K562 (cell line): ENCODE measurements around the gene GPRIN2. TPM values are rescaled to one million over a fixed set of nuclear protein-coding genes. Genes with fewer than 3 reads are reported as not detected.

Experiments
- ATAC-seq: fragments of 200-7000 bp; cut with Tn5 transposase; 3 replicates; pipeline ENCODE4 v1.9.1; 2020; ENCODE audit warnings: moderate library complexity
- BruUV-seq: library from RNA; stranded (reverse); fragments of 400-500 nt; replicated peaks from 2 replicates; lab custom pipeline; 2021; lab: Mats Ljungman, UMichigan
- CTCF ChIA-PET: fragments of 300-600 bp; formaldehyde crosslinking; extraction: SDS; loops from one replicate; lab custom pipeline; 2021; ENCODE audit warnings: low intra/inter-chr PET ratio; lab: Yijun Ruan, JAX
- POLR2A ChIA-PET: fragments of 300-600, 350-650 bp; sonication (Branson Sonifier 250); formaldehyde crosslinking; extraction: SDS; loops from one replicate; lab custom pipeline; 2021; ENCODE audit warnings: antibody characterized with exemption, inconsistent platforms; lab: Yijun Ruan, JAX
- DNase-seq, 4 experiments: peaks; one replicate each; pipeline versions ENCODE4 v3.0.0 to v3.0.0-alpha.2; 2011 to 2018; ENCODE audit warnings: low spot score in 3 of 4, mixed read lengths in 3 of 4; ENCODE audit errors: extremely low read depth in 1 of 4
- FAIRE-seq: peaks from 2 replicates; lab custom pipeline; 2011; peaks lifted over from hg19 to GRCh38; lab: Jason Lieb, UNC
- H2AFZ ChIP-seq: 2 replicates; pipeline ENCODE4 v1.6.0; 2011; ENCODE audit warnings: low read depth, low read length, control low read depth, inconsistent platforms
- H3K27ac ChIP-seq: fragments of 200-600 bp; 3 replicates; pipeline ENCODE4 v1.8.0; 2011; ENCODE audit warnings: low read depth, mild to moderate bottlenecking, control low read depth, inconsistent platforms, low read length, moderate library complexity, mixed read lengths; ENCODE audit errors: extremely low read depth
- H3K27me3 ChIP-seq, 2 experiments: fragments of 300-600 bp in 1 of 2; 2 replicates in 1 of 2; 3 replicates in 1 of 2; pipeline versions ENCODE4 v1.6.0 to v1.8.0; 2011; ENCODE audit warnings: inconsistent platforms in 2 of 2, low read length in 2 of 2, mild to moderate bottlenecking in 1 of 2, mixed read lengths in 1 of 2, moderate library complexity in 1 of 2; ENCODE audit not compliant: control insufficient read depth in 2 of 2, insufficient read depth in 2 of 2
- H3K36me3 ChIP-seq: fragments of 300-600 bp; 3 replicates; pipeline ENCODE4 v1.8.0; 2011; ENCODE audit warnings: mild to moderate bottlenecking, low read length, inconsistent platforms; ENCODE audit not compliant: control insufficient read depth, insufficient read depth
- H3K4me1 ChIP-seq, 2 experiments: fragments of 200-600 bp in 1 of 2; replicated peaks in 1 of 2; 2 replicates in 1 of 2; 3 replicates in 1 of 2; pipeline versions ENCODE4 v1.5.1 to v1.8.0; 2011; ENCODE audit warnings: inconsistent platforms in 2 of 2, low read length in 2 of 2, mild to moderate bottlenecking in 1 of 2, mixed read lengths in 1 of 2, moderate library complexity in 1 of 2; ENCODE audit not compliant: control insufficient read depth in 2 of 2, insufficient read depth in 2 of 2
- H3K4me2 ChIP-seq: 2 replicates; pipeline ENCODE4 v1.6.1; 2011; ENCODE audit warnings: low read length, control low read depth, inconsistent platforms, mixed read lengths; ENCODE audit not compliant: insufficient read depth
- H3K4me3 ChIP-seq: fragments of 200-600 bp; sonication (generic), shearing (Covaris generic); 2 replicates; pipeline ENCODE4 v1.5.1; 2016; ENCODE audit warnings: control low read depth, inconsistent platforms
- H3K79me2 ChIP-seq: fragments of 200-600 bp; 3 replicates; pipeline ENCODE4 v1.8.0; 2011; ENCODE audit warnings: low read length, inconsistent platforms; ENCODE audit not compliant: control insufficient read depth, insufficient read depth
- H3K9ac ChIP-seq, 2 experiments: 2 replicates each; pipeline versions ENCODE4 v1.6.0 to v1.6.1; 2011; ENCODE audit warnings: low read depth in 2 of 2, low read length in 2 of 2, control low read depth in 1 of 2, inconsistent platforms in 1 of 2, mild to moderate bottlenecking in 1 of 2, mixed read lengths in 1 of 2; ENCODE audit not compliant: insufficient read depth in 1 of 2
- H3K9me1 ChIP-seq: one replicate; pipeline ENCODE4 v1.6.0; 2011; ENCODE audit warnings: inconsistent platforms, mild to moderate bottlenecking, low read length, moderate library complexity; ENCODE audit not compliant: control insufficient read depth, insufficient read depth
- H3K9me3 ChIP-seq: replicated peaks from 2 replicates; pipeline ENCODE4 v1.5.1; 2011; ENCODE audit warnings: low read depth, low read length, inconsistent platforms; ENCODE audit not compliant: control insufficient read depth, insufficient read depth
- H4K20me1 ChIP-seq: replicated peaks from 2 replicates; pipeline ENCODE4 v1.6.1; 2011; ENCODE audit warnings: low read length, inconsistent platforms, mixed read lengths; ENCODE audit not compliant: control insufficient read depth, insufficient read depth
- BHLHE40 ChIP-seq: IDR thresholded peaks from 2 replicates; pipeline ENCODE4 v1.6.1; 2011; ENCODE audit warnings: low read length, improper control_type of control experiment
- CXXC5 ChIP-seq: fragments of 250-450 bp; sonication (Bioruptor Pico); IDR thresholded peaks from 2 replicates; pipeline ENCODE4 v1.8.0; 2022; ENCODE audit warnings: inconsistent platforms, mild to moderate bottlenecking, moderate library complexity
- ESRRA ChIP-seq: fragments of 450-650 bp; IDR thresholded peaks from 2 replicates; pipeline ENCODE4 v1.6.1; 2014; ENCODE audit warnings: low read depth, mild to moderate bottlenecking, moderate library complexity, borderline replicate concordance
- KLF1 ChIP-seq: fragments of 450-650 bp; IDR thresholded peaks from 2 replicates; pipeline ENCODE4 v1.6.1; 2016; ENCODE audit warnings: missing genetic modification characterization, missing compliant biosample characterization
- MLLT1 ChIP-seq, 2 experiments: fragments of 450-650 bp; IDR thresholded peaks; 2 replicates each; pipeline ENCODE4 v1.6.1; 2016
- NFXL1 ChIP-seq: fragments of 450-650 bp; formaldehyde crosslinking; IDR thresholded peaks from 2 replicates; pipeline ENCODE4 v1.4.0; 2021; ENCODE audit warnings: mild to moderate bottlenecking
- POLR2G ChIP-seq: fragments of 200-400 bp; formaldehyde crosslinking; IDR thresholded peaks from 2 replicates; pipeline ENCODE4 v1.6.1; 2017; ENCODE audit warnings: low read depth, mild to moderate bottlenecking, antibody characterized with exemption, low read length, moderate library complexity
- POU5F1 ChIP-seq: fragments of 150-350 bp; IDR thresholded peaks from 2 replicates; pipeline ENCODE4 v1.6.1; 2014; ENCODE audit warnings: borderline replicate concordance, low read length, low read depth, mild to moderate bottlenecking; ENCODE audit not compliant: partially characterized antibody
- SMARCC2 ChIP-seq: fragments of 450-650 bp; IDR thresholded peaks from 2 replicates; pipeline ENCODE4 v1.6.1; 2017; ENCODE audit warnings: antibody characterized with exemption, moderate library complexity, mild to moderate bottlenecking, low read depth
- ZC3H8 ChIP-seq: fragments of 450-650 bp; IDR thresholded peaks from 2 replicates; pipeline ENCODE4 v1.6.1; 2017
- WGBS: fragments of 100-300 bp; shearing (Covaris generic); methylation state at CpG from one replicate; pipeline ENCODE4 v1.1.6; 2016; ENCODE audit warnings: low coverage, mixed read lengths; ENCODE audit not compliant: insufficient coverage; ENCODE audit errors: missing lambda C conversion rate; 5-methylcytosine and 5-hydroxymethylcytosine counted together
- in situ Hi-C: fragments of 300-500 bp; cut with MboI; formaldehyde crosslinking; loops from 4 replicates; pipeline ENCODE4 v1.15.0; 2018; ENCODE audit warnings: inconsistent platforms, mixed read lengths
- intact Hi-C: fragments of 100-400 bp; cut with micrococcal nuclease; formaldehyde crosslinking; loops from 2 replicates; pipeline ENCODE4 v1.14.2; 2022
- polyA plus RNA-seq, 8 experiments: library from polyadenylated mRNA; depleted of rRNA in 4 of 8; stranded (reverse) in 5 of 8; unstranded in 3 of 8; fragments of >200 nt; fragmentation: Nextera tagmentation in 2 of 8; fragmentation: Illumina TruSeq in 1 of 8; extraction: Ambion mirVana in 2 of 8; extraction: Trizol in 1 of 8; gene quantifications; 2 replicates each; pipeline versions ENCODE4 v1.2.1 to v1.2.3, GENCODE V29; 2011 to 2014; ENCODE audit warnings: inconsistent platforms in 1 of 8, missing spikeins in 1 of 8
- total RNA-seq, 7 experiments: library from RNA; depleted of rRNA in 6 of 7; stranded (reverse); fragments of >200 nt in 6 of 7; fragmentation: Illumina TruSeq in 2 of 7; extraction: Trizol in 2 of 7; gene quantifications; 2 replicates each; pipeline versions ENCODE4 v1.2.1 to v1.2.3, GENCODE V29; 2011 to 2021; ENCODE audit warnings: low replicate concordance in 1 of 7
- TF ChIP-seq, protein P1 (sequence below): fragments of 250-450 bp; sonication (Bioruptor Pico); IDR thresholded peaks from 2 replicates; pipeline ENCODE4 v1.5.0; 2021
- TF ChIP-seq, protein P2 (sequence below): fragments of 450-650 bp; IDR thresholded peaks from 2 replicates; pipeline ENCODE4 v1.6.1; 2016; ENCODE audit warnings: low read depth, mild to moderate bottlenecking, moderate library complexity
- TF ChIP-seq, protein P3 (sequence below): IDR thresholded peaks from 2 replicates; pipeline ENCODE4 v1.6.1; 2011; ENCODE audit warnings: borderline replicate concordance, low read depth, mild to moderate bottlenecking, moderate library complexity, low read length; ENCODE audit not compliant: insufficient read depth, poor library complexity, severe bottlenecking

GPRIN2 gene
- total and polyA plus RNA-seq, 9 of the 15 experiments (the other 6 are each of a cell fraction or from before 2014, with no cell fraction given), result not detected

- H3K4me2 ChIP-seq, result no peak overlapping the region; the same call in 1 of the 2 replicates
- FAIRE-seq (no peak), ATAC-seq (peak; percentile 75), DNase-seq (peak; percentile 56 to 95 (median 82))
- H2AFZ ChIP-seq, result no peak overlapping the region
- no peaks in the 10 kb centered on the region for H3K9me3 ChIP-seq
- H3K79me2 ChIP-seq, result no peaks in the 10 kb centered on the region
- H3K27ac ChIP-seq, result no peak overlapping the region
- H3K9ac ChIP-seq, result no peak overlapping the region
- H3K36me3 ChIP-seq, result no peaks in the 10 kb centered on the region
- CTCF ChIA-PET, result no interaction called here
- BruUV-seq, result no TSS peak
- H3K4me3 ChIP-seq, result no peak overlapping the region
- intact Hi-C loops (no loop called here), in situ Hi-C loops (no loop called here)
- POLR2A ChIA-PET, result interaction anchor here (1.1 kb wide), 1 partner anchor 10 kb away, joined by 5 read pairs; no protein-coding TSS in a partner anchor
- peaks cover 0 to 6% of the 10 kb centered on the region in 2 experiments; a peak in 2 of 5 replicates for H3K4me1 ChIP-seq
- peaks cover 30% of the 10 kb centered on the region for H4K20me1 ChIP-seq
- H3K9me1 ChIP-seq, result no peaks in the 10 kb centered on the region
- 5% methylated on average over 41 of the region's 42 CpGs for WGBS
- peaks cover 36 to 59% of the 10 kb centered on the region in 2 experiments for H3K27me3 ChIP-seq
- TF ChIP-seq MLLT1 (IDR thresholded peaks at IDR 0.05), result peak in 1 of 2 experiments; percentile 65; a peak in 2 of 4 replicates
- TF ChIP-seq SMARCC2, result no peak
- TF ChIP-seq BHLHE40, result peak; percentile 43; the same call in 1 of the 2 replicates
- TF ChIP-seq, protein P1, sequence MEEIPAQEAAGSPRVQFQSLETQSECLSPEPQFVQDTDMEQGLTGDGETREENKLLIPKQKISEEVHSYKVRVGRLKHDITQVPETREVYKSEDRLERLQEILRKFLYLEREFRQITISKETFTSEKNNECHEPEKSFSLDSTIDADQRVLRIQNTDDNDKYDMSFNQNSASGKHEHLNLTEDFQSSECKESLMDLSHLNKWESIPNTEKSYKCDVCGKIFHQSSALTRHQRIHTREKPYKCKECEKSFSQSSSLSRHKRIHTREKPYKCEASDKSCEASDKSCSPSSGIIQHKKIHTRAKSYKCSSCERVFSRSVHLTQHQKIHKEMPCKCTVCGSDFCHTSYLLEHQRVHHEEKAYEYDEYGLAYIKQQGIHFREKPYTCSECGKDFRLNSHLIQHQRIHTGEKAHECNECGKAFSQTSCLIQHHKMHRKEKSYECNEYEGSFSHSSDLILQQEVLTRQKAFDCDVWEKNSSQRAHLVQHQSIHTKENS (CRISPR knock-in tag), result no peak
- TF ChIP-seq NFXL1, result no peak
- TF ChIP-seq, protein P2, sequence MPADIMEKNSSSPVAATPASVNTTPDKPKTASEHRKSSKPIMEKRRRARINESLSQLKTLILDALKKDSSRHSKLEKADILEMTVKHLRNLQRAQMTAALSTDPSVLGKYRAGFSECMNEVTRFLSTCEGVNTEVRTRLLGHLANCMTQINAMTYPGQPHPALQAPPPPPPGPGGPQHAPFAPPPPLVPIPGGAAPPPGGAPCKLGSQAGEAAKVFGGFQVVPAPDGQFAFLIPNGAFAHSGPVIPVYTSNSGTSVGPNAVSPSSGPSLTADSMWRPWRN, result peak; percentile 89
- TF ChIP-seq, protein P3, sequence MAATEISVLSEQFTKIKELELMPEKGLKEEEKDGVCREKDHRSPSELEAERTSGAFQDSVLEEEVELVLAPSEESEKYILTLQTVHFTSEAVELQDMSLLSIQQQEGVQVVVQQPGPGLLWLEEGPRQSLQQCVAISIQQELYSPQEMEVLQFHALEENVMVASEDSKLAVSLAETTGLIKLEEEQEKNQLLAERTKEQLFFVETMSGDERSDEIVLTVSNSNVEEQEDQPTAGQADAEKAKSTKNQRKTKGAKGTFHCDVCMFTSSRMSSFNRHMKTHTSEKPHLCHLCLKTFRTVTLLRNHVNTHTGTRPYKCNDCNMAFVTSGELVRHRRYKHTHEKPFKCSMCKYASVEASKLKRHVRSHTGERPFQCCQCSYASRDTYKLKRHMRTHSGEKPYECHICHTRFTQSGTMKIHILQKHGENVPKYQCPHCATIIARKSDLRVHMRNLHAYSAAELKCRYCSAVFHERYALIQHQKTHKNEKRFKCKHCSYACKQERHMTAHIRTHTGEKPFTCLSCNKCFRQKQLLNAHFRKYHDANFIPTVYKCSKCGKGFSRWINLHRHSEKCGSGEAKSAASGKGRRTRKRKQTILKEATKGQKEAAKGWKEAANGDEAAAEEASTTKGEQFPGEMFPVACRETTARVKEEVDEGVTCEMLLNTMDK, result peak; percentile 41
- TF ChIP-seq POLR2G, result no peak
- TF ChIP-seq KLF1 (tag), result no peak
- no peak for TF ChIP-seq POU5F1
- TF ChIP-seq ESRRA, result peak; percentile 83; the same call in 1 of the 2 replicates
- peak; percentile 42; the same call in 1 of the 2 replicates for TF ChIP-seq CXXC5 (CRISPR knock-in tag)
- TF ChIP-seq ZC3H8, result no peak
Observed at GRCh38 chr10:46541017-46541661, 15.3 kb downstream of the GPRIN2 start.
